GM19324 (cell line): Measurements from ENCODE around the gene M6PR.
"Not testable (repeated sequence)": the region's sequence is repeated elsewhere in the genome, so short reads cannot be mapped to it uniquely, and the experiment has no call there.

Experiments
- ATAC-seq: cut with Tn5 transposase; IDR thresholded peaks from one replicate; pipeline ENCODE4 v1.9.1; 2021; ENCODE audit warnings: mild to moderate bottlenecking, moderate library complexity; ENCODE audit not compliant: unreplicated experiment, low FRiP score

Gene M6PR

GRCh38 chr12:8951744-8952143, 2.3 kb upstream of the M6PR start:
- no peak for ATAC-seq

DNA sequence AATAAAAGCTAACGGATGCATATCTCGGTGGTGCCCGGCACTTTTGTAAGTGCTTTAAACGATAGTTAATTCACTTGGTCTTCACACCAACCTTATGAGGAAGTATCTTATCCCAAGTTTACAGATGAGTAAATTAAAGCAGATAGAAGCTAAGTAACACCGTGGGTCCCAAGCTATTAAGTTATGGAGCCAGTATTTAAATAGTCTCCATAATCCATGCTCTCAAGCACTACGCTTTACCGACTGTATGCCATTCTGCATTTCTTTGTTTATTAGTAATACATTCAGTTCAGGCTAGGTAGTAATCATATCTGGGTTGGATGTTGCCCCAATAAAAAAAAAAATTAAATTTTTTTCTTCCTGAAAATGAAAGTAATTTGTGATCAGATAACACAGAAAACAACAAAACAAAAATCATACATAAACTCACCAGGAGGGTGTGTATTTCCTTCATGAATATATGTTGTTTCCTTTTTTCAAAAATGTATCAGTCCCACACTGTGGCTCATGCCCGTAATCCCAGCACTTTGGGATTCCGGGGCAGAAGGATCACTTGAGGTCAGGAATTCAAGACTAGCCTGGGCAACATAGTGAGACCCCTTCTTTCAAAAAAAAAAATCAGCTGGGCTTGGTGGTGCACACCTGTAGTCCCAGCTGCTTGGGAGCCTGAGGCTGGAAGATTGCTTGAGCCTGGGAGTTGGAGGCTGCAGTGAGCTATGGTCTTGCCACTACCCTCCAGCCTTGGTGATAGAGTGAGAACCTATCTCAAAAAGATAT, 1.4 kb upstream of the M6PR start:
- no peak for ATAC-seq

DNA sequence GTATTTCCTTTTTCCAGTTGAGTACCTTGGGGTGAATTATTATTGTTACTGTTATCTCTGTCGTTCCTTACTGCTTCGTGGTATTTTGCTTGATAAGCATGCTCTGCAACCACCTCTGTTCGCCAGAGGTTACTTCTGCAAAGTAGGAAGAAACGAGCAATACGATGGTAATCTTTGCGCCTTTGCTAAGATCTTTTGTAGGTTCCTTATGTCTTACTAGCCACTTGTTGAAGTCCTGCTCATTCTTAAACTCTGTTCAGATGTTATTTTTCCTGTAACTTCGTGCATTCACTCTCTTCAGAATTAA, 729 bp upstream of the M6PR start:
- peak; percentile 18 for ATAC-seq

DNA sequence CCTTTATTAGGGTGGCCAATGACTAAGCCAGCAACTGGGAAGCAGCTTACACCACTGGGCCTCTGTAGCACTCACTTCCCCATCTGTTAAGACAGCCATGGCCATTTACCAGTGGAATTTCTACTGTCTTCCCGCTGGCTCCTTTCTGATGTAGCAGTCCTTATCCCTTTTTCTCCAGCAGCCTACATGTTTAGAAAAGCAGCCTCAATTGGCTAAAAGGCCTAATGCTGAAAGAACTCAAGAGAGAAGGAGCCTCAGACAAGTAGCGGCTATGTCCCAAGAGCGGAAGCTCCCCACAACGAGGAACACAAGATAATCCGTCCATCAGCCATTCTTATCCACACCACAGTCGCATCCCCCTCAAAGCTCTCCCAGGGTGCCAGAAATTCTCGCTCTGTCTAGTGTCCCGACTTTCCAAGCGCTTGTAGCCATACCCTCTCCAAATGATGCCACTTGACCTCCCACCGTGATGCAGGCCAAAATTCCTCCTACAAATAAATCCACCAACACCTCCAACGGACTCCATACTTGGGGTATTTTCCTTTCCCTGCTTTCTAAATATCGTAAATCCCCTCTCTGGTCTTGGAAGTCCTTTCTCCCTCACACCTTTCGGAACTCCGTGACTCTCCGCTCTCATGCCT, 624 bp downstream of the M6PR start:
- ATAC-seq = no peak

GRCh38 chr12:8947737-8948136, 1.7 kb downstream of the M6PR start:
- ATAC-seq = no peak

GRCh38 chr12:8946733-8947132, 2.7 kb downstream of the M6PR start:
- no peak for ATAC-seq

- no peak for ATAC-seq
Measured at GRCh38 chr12:8943565-8944186, 5.8 kb downstream of the M6PR start.

- ATAC-seq = no peak
Measured at GRCh38 chr12:8941691-8942478, 7.6 kb downstream of the M6PR start.

DNA sequence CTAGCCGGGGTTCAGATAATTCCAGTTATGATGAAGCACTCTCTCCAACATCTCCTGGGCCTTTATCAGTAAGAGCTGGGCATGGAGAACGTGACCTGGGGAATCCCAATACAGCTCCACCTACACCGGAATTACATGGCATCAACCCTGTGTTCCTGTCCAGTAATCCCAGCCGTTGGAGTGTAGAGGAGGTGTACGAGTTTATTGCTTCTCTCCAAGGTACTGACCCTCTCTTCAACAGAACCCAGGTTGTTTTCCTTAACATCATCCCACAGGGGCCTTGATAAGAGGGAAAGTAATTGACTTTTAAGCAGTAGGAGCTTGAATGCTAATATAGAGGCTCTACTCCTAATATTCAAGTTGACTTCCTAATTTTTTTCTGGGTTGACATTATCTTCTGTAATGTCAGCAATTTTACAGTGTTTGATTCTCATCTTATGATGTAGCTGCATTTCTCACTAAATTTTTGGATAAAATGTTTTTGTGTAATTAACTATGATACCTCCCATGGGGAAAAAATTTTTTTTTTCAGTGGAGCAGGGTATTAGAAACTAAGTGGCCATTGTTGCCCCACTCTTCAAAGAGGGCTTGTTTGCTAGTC, 11.5 kb downstream of the M6PR start:
- ATAC-seq = not testable (repeated sequence)

- no peak for ATAC-seq
Measured at GRCh38 chr12:8936735-8937134, 12.7 kb downstream of the M6PR start.

GRCh38 chr12:8934080-8934479, 15.4 kb downstream of the M6PR start:
- not testable (repeated sequence) for ATAC-seq

- not testable (repeated sequence) for ATAC-seq
Measured at GRCh38 chr12:8932464-8932863, 17.0 kb downstream of the M6PR start.

DNA sequence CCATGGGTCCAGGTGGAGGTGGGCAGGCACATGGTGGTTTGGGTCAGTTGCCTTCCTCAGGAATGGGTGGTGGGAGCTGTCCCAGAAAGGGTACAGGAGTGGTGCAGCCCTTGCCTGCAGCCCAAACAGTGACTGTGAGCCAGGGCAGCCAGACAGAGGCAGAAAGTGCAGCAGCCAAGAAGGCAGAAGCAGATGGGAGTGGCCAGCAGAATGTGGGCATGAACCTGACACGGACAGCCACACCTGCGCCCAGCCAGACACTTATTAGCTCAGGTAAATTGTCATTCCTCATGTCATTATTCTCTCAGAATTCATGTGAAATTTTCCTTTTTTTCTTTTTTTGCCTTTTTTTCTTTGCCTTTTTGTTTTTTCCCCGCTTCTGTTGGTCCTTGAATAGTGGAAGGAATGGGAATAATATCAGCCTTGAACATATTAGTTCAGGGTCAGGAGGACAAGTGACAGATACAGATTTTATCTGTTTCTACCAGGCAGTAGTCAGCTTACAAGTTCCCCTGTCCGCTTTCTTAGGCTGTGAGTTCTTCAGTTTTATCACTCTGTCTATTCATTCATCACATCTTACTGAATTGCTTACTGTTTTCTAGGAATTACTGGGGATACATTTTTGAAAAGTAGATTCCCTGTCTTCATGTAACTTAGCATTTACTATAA, 18.7 kb downstream of the M6PR start:
- not testable (repeated sequence) for ATAC-seq

DNA sequence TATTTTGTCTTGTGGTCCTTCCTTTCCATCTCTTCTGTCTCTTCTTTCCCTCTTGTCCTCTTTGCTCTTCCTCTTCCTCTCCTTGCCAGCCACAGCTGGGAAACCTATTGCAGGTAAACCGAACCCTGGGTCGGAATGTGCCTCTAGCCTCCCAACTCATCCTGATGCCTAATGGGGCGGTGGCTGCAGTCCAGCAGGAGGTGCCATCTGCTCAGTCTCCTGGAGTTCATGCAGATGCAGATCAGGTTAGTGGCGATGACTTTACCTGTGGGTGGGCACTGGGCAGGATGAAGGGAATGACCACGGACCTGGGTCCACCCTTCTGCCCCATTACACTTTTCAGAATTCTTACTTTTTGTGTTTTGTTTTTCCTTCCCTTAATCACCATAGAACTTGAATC, 26.9 kb downstream of the M6PR start:
- no peak for ATAC-seq

- not testable (repeated sequence) for ATAC-seq
Measured at GRCh38 chr12:8919643-8920042, 29.8 kb downstream of the M6PR start.

GRCh38 chr12:8917751-8918150, 31.7 kb downstream of the M6PR start:
- ATAC-seq = no peak

DNA sequence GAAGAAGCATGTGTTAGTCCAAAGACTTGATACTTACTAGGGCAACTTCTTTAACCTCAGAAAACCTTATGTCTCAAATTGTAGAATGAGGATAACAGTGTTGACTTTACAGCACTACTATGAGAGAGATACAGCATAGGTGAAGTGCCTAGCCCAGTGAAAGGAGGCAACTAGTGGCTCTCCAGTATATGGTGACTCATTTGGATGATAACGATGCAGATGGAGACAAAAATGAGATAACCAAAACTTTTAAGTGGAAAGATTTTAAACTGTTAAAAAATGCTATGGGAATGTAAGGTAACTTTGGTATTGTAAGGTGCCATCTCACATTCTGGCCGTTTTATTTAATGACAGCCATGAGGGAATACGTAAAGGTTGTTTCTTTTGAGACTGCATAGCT, 32.4 kb downstream of the M6PR start:
- ATAC-seq = no peak

GRCh38 chr12:8916154-8916553, 33.3 kb downstream of the M6PR start:
- no peak for ATAC-seq

- peak; percentile 71 for ATAC-seq
Measured at GRCh38 chr12:8914716-8915526, 34.5 kb downstream of the M6PR start.
